H9 (cell line): ENCODE results near the gene CEP128. TPM values are rescaled to one million over a fixed set of nuclear protein-coding genes. Genes with fewer than 3 reads are reported as not detected.
"Not testable (repeated sequence)": the region's sequence is repeated elsewhere in the genome, so short reads cannot be mapped to it uniquely, and the experiment has no call there.

ENCODE experiments used
- DNase-seq: peaks from one replicate; pipeline ENCODE4 v3.0.0-alpha.2; 2017
- H2AFZ ChIP-seq: one replicate; pipeline ENCODE4 v1.6.1; 2013; ENCODE audit warnings: mild to moderate bottlenecking, low read length, control low read depth, moderate library complexity
- H2AK5ac ChIP-seq: 2 replicates; pipeline ENCODE4 v1.6.1; 2013; ENCODE audit warnings: low read length, control low read depth, mixed read lengths; ENCODE audit not compliant: insufficient read length
- H2BK120ac ChIP-seq: one replicate; pipeline ENCODE4 v1.6.1; 2013; ENCODE audit warnings: low read depth, mild to moderate bottlenecking, low read length, control low read depth, inconsistent platforms; ENCODE audit not compliant: poor library complexity, severe bottlenecking
- H2BK12ac ChIP-seq: 2 replicates; pipeline ENCODE4 v1.6.1; 2013; ENCODE audit warnings: low read length, control low read depth, mixed read lengths, low read depth; ENCODE audit not compliant: insufficient read length
- H2BK15ac ChIP-seq: 2 replicates; pipeline ENCODE4 v1.6.1; 2013; ENCODE audit warnings: low read depth, low read length, control low read depth
- H2BK20ac ChIP-seq: one replicate; pipeline ENCODE4 v1.6.1; 2013; ENCODE audit warnings: low read depth, mild to moderate bottlenecking, low read length, control low read depth, inconsistent platforms; ENCODE audit not compliant: poor library complexity, severe bottlenecking
- H2BK5ac ChIP-seq: 2 replicates; pipeline ENCODE4 v1.6.1; 2013; ENCODE audit warnings: low read length, control low read depth, mixed read lengths; ENCODE audit not compliant: insufficient read length
- H3K14ac ChIP-seq: 2 replicates; pipeline ENCODE4 v1.6.1; 2013; ENCODE audit warnings: low read length, control low read depth; ENCODE audit not compliant: insufficient read depth
- H3K18ac ChIP-seq: 2 replicates; pipeline ENCODE4 v1.6.1; 2013; ENCODE audit warnings: low read depth, mild to moderate bottlenecking, mixed read lengths, low read length, control low read depth; ENCODE audit not compliant: insufficient read length
- H3K23ac ChIP-seq: 2 replicates; pipeline ENCODE4 v1.6.1; 2013; ENCODE audit warnings: low read length, control low read depth, mixed read lengths, low read depth; ENCODE audit not compliant: insufficient read length
- H3K23me2 ChIP-seq: 2 replicates; pipeline ENCODE4 v1.6.1; 2013; ENCODE audit warnings: low read depth, mild to moderate bottlenecking, mixed read lengths, low read length, control low read depth; ENCODE audit not compliant: insufficient read length, poor library complexity, severe bottlenecking
- H3K27ac ChIP-seq: 2 replicates; pipeline ENCODE4 v1.5.1; 2013; ENCODE audit warnings: low read length, control low read depth, mixed read lengths, low read depth; ENCODE audit not compliant: insufficient read length
- H3K27me3 ChIP-seq: 2 replicates; pipeline ENCODE4 v1.6.1; 2013; ENCODE audit warnings: low read length, control low read depth, inconsistent platforms; ENCODE audit not compliant: insufficient read depth
- H3K4ac ChIP-seq: 2 replicates; pipeline ENCODE4 v1.6.1; 2013; ENCODE audit warnings: low read depth, mild to moderate bottlenecking, control low read depth, inconsistent platforms, low read length, moderate library complexity
- H3K4me1 ChIP-seq: 2 replicates; pipeline ENCODE4 v1.6.1; 2013; ENCODE audit warnings: low read length, control low read depth, inconsistent platforms; ENCODE audit not compliant: insufficient read depth
- H3K4me2 ChIP-seq: 2 replicates; pipeline ENCODE4 v1.6.1; 2013; ENCODE audit warnings: low read length, control low read depth, mixed read lengths; ENCODE audit not compliant: insufficient read length, insufficient read depth
- H3K56ac ChIP-seq: 2 replicates; pipeline ENCODE4 v1.6.1; 2013; ENCODE audit warnings: low read depth, mild to moderate bottlenecking, mixed read lengths, low read length, control low read depth; ENCODE audit not compliant: insufficient read length
- H3K79me1 ChIP-seq: 2 replicates; pipeline ENCODE4 v1.6.1; 2013; ENCODE audit warnings: low read depth, mild to moderate bottlenecking, moderate library complexity, low read length, control low read depth, inconsistent platforms; ENCODE audit not compliant: insufficient read depth, poor library complexity, severe bottlenecking
- H3K79me2 ChIP-seq: 2 replicates; pipeline ENCODE4 v1.6.1; 2013; ENCODE audit warnings: low read length, control low read depth, inconsistent platforms; ENCODE audit not compliant: insufficient read depth
- H3K9ac ChIP-seq: 2 replicates; pipeline ENCODE4 v1.6.1; 2013; ENCODE audit warnings: low read length, control low read depth, mixed read lengths; ENCODE audit not compliant: insufficient read length; ENCODE audit errors: extremely low read depth
- H3K9me3 ChIP-seq: one replicate; pipeline ENCODE4 v1.6.1; 2013; ENCODE audit warnings: low read depth, low read length, inconsistent platforms; ENCODE audit not compliant: control insufficient read depth
- H3T11ph ChIP-seq: one replicate; pipeline ENCODE4 v1.6.1; 2013; ENCODE audit warnings: mild to moderate bottlenecking, low read length, control low read depth, inconsistent platforms
- H4K20me1 ChIP-seq: one replicate; pipeline ENCODE4 v1.6.1; 2013; ENCODE audit not compliant: control insufficient read depth, insufficient read length, insufficient read depth
- H4K5ac ChIP-seq: 2 replicates; pipeline ENCODE4 v1.6.1; 2013; ENCODE audit warnings: low read depth, mild to moderate bottlenecking, mixed read lengths, low read length, control low read depth; ENCODE audit not compliant: insufficient read length
- H4K8ac ChIP-seq: replicated peaks from 2 replicates; pipeline ENCODE4 v1.6.1; 2013; ENCODE audit warnings: low read length, control low read depth, mixed read lengths, low read depth; ENCODE audit not compliant: insufficient read length
- H4K91ac ChIP-seq: 2 replicates; pipeline ENCODE4 v1.6.1; 2013; ENCODE audit warnings: low read depth, mild to moderate bottlenecking, moderate library complexity, mixed read lengths, low read length, control low read depth; ENCODE audit not compliant: insufficient read length
- H3K27ac Mint-ChIP-seq, 3 experiments: 2 replicates in 2 of 3; 3 replicates in 1 of 3; pipeline ENCODE4 v1.8.0; 2020 to 2021; ENCODE audit warnings: mixed read lengths in 3 of 3, mild to moderate bottlenecking in 1 of 3, moderate library complexity in 1 of 3
- H3K27me3 Mint-ChIP-seq: 2 replicates; pipeline ENCODE4 v1.8.0; 2021; ENCODE audit warnings: low read depth, mild to moderate bottlenecking, moderate library complexity, mixed read lengths
- H3K36me3 Mint-ChIP-seq, 3 experiments: 2 replicates in 2 of 3; 3 replicates in 1 of 3; pipeline ENCODE4 v1.8.0; 2020 to 2021; ENCODE audit warnings: low read depth in 3 of 3, mixed read lengths in 3 of 3; ENCODE audit not compliant: insufficient read depth in 1 of 3
- H3K4me1 Mint-ChIP-seq, 2 experiments: 2 replicates each; pipeline ENCODE4 v1.8.0; 2020; ENCODE audit warnings: mixed read lengths in 2 of 2
- H3K4me3 Mint-ChIP-seq, 2 experiments: 2 replicates in 1 of 2; 3 replicates in 1 of 2; pipeline ENCODE4 v1.8.0; 2020 to 2021; ENCODE audit warnings: mild to moderate bottlenecking in 2 of 2, mixed read lengths in 2 of 2, moderate library complexity in 1 of 2
- H3K9me3 Mint-ChIP-seq, 2 experiments: 2 replicates in 1 of 2; 3 replicates in 1 of 2; pipeline ENCODE4 v1.8.0; 2020; ENCODE audit warnings: mild to moderate bottlenecking in 2 of 2, mixed read lengths in 2 of 2, moderate library complexity in 1 of 2
- WGBS: extraction: QIAGEN DNeasy Blood & Tissue Kit; methylation state at CpG from one replicate; pipeline ENCODE4 v1.1.7; 2013; ENCODE audit warnings: missing lambda C conversion rate, low lambda C conversion rate, mixed read lengths; ENCODE audit not compliant: insufficient read length; ENCODE audit errors: extremely low coverage; 5-methylcytosine and 5-hydroxymethylcytosine counted together
- total RNA-seq: library from RNA; stranded (reverse); gene quantifications from 2 replicates; pipeline ENCODE4 v1.2.1, GENCODE V29; 2021
- TF ChIP-seq, protein P1 (sequence below): fragments of 200-600 bp; sonication (generic); conservative IDR thresholded peaks from 3 replicates; pipeline ENCODE4 v1.8.0; 2021; ENCODE audit warnings: antibody characterized with exemption, mild to moderate bottlenecking

The CEP128 gene
- total RNA-seq, 1 experiment from 2014 or later = 16.3 TPM

DNA sequence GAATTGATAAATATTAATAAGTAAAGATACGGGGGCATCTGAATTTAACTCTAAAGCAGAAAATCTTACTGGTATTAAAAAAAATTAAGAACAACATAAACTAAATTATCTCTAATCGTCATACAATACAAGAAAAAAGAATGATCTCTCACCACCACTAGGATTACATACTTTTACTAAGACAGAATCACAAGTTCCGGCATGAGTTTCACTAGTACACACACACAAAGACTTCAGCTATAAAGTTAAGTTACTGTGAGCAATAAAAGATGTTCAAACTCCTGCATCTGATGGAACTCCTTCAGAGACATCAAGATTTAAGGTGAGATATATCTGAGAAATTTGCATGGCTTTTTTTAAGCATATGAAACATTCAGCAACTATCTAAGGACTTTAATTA is 21.9 kb downstream of the CEP128 start:
- H3K4me2 ChIP-seq = no peak overlapping the region
- H2BK20ac ChIP-seq = no peak overlapping the region
- no peak overlapping the region for H2BK120ac ChIP-seq
- no peak overlapping the region for H3K4ac ChIP-seq
- TF ChIP-seq, protein P1, sequence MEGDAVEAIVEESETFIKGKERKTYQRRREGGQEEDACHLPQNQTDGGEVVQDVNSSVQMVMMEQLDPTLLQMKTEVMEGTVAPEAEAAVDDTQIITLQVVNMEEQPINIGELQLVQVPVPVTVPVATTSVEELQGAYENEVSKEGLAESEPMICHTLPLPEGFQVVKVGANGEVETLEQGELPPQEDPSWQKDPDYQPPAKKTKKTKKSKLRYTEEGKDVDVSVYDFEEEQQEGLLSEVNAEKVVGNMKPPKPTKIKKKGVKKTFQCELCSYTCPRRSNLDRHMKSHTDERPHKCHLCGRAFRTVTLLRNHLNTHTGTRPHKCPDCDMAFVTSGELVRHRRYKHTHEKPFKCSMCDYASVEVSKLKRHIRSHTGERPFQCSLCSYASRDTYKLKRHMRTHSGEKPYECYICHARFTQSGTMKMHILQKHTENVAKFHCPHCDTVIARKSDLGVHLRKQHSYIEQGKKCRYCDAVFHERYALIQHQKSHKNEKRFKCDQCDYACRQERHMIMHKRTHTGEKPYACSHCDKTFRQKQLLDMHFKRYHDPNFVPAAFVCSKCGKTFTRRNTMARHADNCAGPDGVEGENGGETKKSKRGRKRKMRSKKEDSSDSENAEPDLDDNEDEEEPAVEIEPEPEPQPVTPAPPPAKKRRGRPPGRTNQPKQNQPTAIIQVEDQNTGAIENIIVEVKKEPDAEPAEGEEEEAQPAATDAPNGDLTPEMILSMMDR = no peak
- H4K91ac ChIP-seq = no peak overlapping the region
- Mint-ChIP-seq H3K9me3 (no peaks in the 10 kb centered on the region), H3K4me3 (no peak overlapping the region), H3K36me3 (peaks cover 0 to 5% (median 5%) of the 10 kb centered on the region in 3 experiments; a peak in 4 of 7 replicates), H3K27me3 (no peaks in the 10 kb centered on the region), H3K4me1 (peaks cover 19 to 21% of the 10 kb centered on the region in 2 experiments), H3K27ac (no peak overlapping the region)
- no peak overlapping the region for H3K18ac ChIP-seq
- H3K14ac ChIP-seq = no peak overlapping the region
- H4K5ac ChIP-seq = no peak overlapping the region
- H3K79me1 ChIP-seq = no peaks in the 10 kb centered on the region
- no peak overlapping the region for H2AFZ ChIP-seq
- H2AK5ac ChIP-seq = no peak overlapping the region
- no peak overlapping the region for H4K8ac ChIP-seq
- H3K9ac ChIP-seq = no peak overlapping the region
- no peaks in the 10 kb centered on the region for H3K23me2 ChIP-seq
- no peak overlapping the region for H2BK5ac ChIP-seq
- H3K9me3 ChIP-seq = no peaks in the 10 kb centered on the region
- H3K56ac ChIP-seq = no peak overlapping the region
- no peaks in the 10 kb centered on the region for H3K79me2 ChIP-seq
- H2BK15ac ChIP-seq = no peak overlapping the region
- no CpG with 5 or more reads among the region's 3 CpGs for WGBS
- no peak overlapping the region for H2BK12ac ChIP-seq
- no peaks in the 10 kb centered on the region for H3K4me1 ChIP-seq
- DNase-seq = no peak
- H3K27me3 ChIP-seq = no peaks in the 10 kb centered on the region; the same call in 1 of the 2 replicates
- no peak overlapping the region for H3K27ac ChIP-seq
- H3K23ac ChIP-seq = no peak overlapping the region
- H4K20me1 ChIP-seq = no peaks in the 10 kb centered on the region
- no peak overlapping the region for H3T11ph ChIP-seq

DNA sequence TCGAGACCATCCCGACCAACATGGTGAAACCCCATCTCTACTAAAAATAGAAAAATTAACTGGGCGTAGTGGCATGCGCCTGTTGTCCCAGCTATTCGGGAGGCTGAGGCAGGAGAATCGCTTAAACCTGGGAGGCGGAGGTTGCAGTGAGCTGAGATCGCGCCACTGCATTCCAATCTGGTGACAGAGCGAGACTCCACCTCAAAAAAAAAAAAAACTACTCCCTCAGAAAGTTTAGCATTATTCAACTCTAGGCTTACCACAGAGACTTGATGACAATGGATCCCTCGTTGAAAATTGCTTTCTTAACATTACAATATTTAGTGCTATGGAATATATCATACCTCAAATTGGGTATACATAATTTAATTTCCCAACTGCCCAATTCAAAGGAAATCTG is 29.5 kb downstream of the CEP128 start:
- H3K27me3 Mint-ChIP-seq, H2AFZ ChIP-seq, H2BK12ac ChIP-seq, H3K14ac ChIP-seq, H3K4me3 Mint-ChIP-seq, H2BK20ac ChIP-seq, H3K27ac ChIP-seq, DNase-seq, H4K5ac ChIP-seq, H4K20me1 ChIP-seq, H3K56ac ChIP-seq, H3K23ac ChIP-seq, H3K4me2 ChIP-seq, H3K9ac ChIP-seq, H3K79me1 ChIP-seq, H3K9me3 Mint-ChIP-seq, H3K27ac Mint-ChIP-seq, H2BK120ac ChIP-seq, H3K79me2 ChIP-seq, H3K4me1 Mint-ChIP-seq, H3K4ac ChIP-seq, H3T11ph ChIP-seq, H3K4me1 ChIP-seq, H4K8ac ChIP-seq, H3K23me2 ChIP-seq, H3K18ac ChIP-seq, H2BK15ac ChIP-seq, H2BK5ac ChIP-seq, H2AK5ac ChIP-seq, H3K9me3 ChIP-seq, H3K27me3 ChIP-seq, H4K91ac ChIP-seq: not testable (repeated sequence)
- WGBS = no CpG with 5 or more reads among the region's 11 CpGs
- peaks cover 0 to 10% (median 10%) of the 10 kb centered on the region in 3 experiments; a peak in 3 of 7 replicates for H3K36me3 Mint-ChIP-seq
